ENCODE results near the gene PRSS37.
"Not testable (repeated sequence)": the region's sequence is repeated elsewhere in the genome, so short reads cannot be mapped to it uniquely, and the experiment has no call there.

Gene PRSS37

DNA sequence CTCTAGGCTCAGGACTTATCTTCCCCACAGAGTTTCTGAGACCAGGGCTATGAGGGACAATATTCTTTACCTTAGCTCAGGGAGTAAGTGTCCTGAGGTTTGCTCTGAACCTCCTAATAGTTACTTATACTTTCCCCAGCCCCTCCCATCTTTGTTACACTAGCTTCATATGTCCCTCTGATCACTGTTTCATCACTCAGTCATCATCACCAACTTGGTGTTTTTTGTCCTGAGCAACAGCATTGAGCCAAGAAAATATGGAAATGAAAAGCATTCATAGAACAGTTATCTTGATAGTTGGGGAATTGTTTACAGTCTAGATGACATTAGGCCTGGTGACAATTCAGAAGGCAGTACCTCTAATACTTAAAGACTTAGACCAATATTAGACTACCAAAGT lies at the start of gene PRSS37:
TSS of gene PRSS37 (minus strand) at position 101 of the 400 bp plus-strand sequence. CDS start 436 bp downstream, outside the sequence.
- no peak for DNase-seq

DNA sequence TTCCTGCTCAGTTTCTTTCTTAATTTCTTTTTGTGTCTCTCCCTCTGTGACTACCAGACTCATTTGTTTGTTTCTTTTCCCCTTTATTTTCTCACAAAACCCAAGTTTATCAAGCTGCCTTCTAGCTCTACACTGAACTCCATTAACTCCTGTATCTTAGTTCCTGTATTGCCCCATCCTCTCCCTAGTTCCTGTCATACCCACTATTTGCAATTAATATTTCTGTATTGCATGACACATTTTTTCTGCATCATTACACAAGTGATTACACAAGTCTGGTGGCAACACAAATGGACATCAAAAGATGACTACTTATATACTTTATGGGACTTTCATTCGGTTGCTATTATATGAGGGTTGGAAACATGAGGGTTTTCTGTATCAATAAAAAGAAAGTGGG lies 48.0 kb upstream of the PRSS37 start:
- no peak for DNase-seq

DNA sequence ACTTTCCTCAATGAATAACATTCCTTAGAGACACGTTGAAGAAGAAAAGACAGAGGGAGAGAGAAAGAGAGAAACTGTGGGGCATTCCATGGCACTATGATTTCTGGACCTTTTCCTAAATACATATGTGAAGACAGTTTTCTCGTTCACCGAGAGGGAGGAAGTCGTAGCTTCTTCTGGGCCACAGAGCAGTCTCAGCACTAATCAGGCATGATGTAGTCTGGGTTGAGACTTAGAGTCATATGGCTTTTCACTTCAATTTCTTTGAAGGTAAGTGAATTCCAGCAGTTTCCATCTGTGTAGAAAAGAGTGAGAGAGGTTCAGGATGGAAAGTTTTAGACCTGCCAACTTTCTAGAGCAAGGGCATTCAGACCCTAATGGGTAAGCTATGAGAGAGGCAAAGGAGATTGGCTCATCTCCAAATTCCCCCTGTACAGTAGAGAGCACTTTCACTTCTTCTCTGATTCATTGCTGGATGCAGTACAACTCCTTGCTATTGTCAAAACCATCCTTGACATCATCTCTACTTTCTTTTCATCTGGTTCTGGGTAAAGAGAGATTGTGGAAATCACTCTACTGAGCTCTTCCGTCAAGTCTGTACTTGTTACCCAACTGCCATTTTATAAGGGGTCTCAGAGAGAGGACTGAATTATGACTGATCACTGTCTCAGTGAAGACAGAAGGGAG lies 43.4 kb upstream of the PRSS37 start:
- no peak for DNase-seq

GRCh38 chr7:141880960-141881359 lies 39.7 kb upstream of the PRSS37 start:
- no peak for DNase-seq

DNA sequence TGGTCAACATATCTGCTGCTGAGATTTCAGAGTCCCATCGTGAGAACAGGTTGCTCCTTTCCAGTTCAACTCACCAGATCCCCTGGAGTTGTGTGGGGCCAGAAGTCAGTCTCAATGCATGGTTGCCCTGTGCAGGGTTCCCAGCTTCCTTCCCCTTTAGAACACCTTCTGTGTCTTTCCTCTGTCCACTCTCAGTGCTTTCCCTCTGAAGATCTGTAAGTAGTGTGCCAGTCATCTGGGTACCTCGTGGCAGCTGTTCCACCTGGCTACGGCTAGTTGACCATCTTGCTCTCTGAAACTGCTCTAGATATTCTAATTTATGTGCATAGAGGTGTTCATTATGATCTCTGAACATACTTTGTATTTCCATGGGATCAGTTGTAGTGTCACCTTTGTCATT lies 36.1 kb upstream of the PRSS37 start:
- DNase-seq = no peak

GRCh38 chr7:141876371-141876770 lies 35.1 kb upstream of the PRSS37 start:
- no peak for DNase-seq

DNA sequence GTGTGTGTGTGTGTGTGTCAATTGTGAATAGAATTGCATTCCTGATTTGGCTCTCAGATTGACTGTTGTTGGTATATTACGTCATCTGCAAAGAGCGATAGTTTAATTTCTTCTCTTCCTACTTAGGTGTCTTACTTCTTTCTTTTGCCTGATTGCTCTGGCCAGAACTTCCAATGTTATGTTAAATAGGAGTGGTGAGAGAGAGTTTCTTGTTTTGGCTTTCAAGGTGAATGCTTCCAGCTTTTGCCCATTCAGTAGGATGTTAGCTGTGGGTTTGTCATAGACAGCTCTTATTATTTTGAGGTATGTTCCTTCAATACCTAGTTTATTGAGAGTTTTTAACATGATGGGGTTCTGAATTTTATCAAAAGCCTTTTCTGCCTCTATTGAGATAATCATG lies 34.2 kb upstream of the PRSS37 start:
- DNase-seq = no peak

DNA sequence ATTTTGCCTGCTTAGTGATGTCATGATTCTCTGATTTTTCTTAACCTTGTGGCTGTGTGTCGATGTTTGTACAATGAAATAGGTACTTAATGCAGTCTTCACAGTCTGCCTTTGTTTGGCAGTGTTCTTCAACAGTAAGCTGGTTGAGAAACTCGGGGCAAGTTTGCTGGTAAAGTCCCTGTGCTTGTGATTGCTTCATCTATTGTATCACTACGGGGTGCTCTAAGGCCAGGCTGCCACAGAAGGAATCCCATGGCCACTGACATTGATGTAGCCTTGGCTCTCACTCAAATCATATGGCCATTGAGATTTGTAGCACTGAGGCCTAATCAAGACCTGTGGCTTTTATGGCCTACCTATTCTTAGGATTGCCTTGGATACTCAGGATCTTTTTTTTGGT lies 33.5 kb upstream of the PRSS37 start:
- DNase-seq = no peak

- DNase-seq = no peak
Measured at GRCh38 chr7:141872931-141873330, 31.6 kb upstream of the PRSS37 start.

GRCh38 chr7:141866974-141867373 lies 25.7 kb upstream of the PRSS37 start:
- no peak for DNase-seq

DNA sequence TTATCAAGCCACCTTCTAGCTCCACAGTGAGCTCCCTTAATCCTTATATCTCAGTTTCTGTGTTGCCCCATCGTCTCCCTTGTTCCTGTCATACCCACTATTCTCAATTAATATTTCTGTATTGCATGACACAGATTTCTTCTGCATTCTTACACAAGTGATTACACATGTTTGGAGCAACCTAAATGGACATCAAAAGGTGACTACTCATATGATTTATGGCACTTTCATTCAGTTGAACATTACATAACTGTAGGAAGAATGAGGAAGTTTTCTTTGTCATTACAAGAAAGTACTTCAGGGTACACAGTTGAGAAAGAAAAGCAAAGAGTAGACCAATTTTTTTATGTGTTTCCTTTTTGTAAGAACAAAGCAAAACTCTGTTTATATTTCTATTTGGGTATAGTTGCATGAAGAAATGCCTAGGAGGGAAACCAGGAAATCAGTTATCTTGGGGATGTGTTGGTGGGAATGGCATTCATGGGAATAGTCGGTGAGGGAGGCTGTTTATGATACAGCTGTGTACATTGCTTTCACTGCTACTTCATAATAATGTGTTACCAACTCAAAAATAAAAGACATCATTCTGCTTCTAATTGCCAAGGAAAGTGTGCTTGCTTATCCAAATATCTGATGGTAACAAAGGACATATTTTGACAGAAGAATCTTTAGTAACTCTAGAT lies 23.6 kb upstream of the PRSS37 start:
- DNase-seq = no peak

GRCh38 chr7:141860207-141860606 lies 18.9 kb upstream of the PRSS37 start:
- no peak for DNase-seq

GRCh38 chr7:141847996-141848395 lies 6.7 kb upstream of the PRSS37 start:
- DNase-seq = no peak

- DNase-seq = peak; percentile 87
Measured at GRCh38 chr7:141844256-141844655, 3.0 kb upstream of the PRSS37 start.

DNA sequence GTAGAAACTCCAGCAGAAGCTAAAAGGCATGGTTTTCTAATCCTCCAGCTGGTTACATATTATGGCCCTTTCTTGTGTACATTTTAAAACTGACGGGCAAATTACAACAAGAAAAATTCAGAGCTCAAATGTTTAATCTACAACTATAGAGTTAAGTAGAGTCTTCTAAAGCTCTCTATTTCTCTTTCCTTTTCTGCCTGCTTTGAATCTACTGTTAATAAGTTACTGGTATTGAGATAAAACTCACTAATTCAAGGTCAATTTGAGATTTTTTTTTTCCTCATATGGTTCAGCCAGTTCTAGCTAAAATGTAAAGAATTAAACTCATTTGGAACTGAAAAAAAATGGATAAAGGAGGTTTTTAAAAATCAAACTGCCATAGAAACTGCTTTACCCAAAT lies 1.6 kb upstream of the PRSS37 start:
- DNase-seq = no peak

DNA sequence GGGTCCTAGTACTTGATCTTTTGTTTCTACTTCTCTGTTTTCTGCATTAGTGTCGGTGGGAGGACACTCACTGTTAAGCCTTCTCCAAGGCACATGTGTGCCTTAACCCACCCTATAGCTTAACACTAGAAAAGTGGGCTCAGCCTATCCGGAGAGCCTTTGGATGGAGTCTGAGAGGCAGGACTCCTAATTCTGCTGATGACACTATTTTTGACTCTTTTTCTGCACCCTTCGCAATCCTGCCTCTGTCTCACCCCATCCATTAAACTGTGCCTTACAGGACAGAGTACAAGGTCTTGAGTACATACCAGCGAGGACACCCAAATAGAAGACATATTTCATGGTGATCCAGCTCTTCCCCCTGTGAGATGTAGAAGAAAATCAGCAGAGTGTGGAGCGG lies 577 bp downstream of the PRSS37 start:
- no peak for DNase-seq

GRCh38 chr7:141839256-141839655 lies 2.0 kb downstream of the PRSS37 start:
- DNase-seq = no peak

GRCh38 chr7:141838581-141838980 lies 2.7 kb downstream of the PRSS37 start:
- no peak for DNase-seq

GRCh38 chr7:141837683-141838082 lies 3.6 kb downstream of the PRSS37 start:
- DNase-seq = no peak

- DNase-seq = not testable (repeated sequence)
Measured at GRCh38 chr7:141822432-141822831, 18.9 kb downstream of the PRSS37 start.

GRCh38 chr7:141820067-141820466 lies 21.2 kb downstream of the PRSS37 start:
- DNase-seq = no peak

DNA sequence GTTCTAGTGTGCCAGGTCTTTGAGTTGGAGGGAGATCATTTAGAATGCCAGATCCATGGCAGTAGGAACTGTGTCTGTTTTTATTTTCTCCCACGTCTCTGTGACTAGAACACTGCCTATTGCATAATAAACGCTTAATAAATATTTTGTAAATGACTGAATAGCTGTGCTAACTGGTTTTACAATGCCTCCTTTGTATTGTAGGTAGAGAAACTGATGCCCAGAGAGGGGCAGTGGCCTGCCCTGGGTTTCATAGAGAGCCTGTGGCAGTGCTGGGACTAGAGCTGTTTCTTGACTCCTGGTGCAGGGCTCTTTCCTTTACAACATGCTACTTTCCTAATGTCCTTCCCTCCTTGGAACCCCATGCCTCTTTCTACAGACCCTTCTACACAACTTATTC lies 48.8 kb downstream of the PRSS37 start:
- no peak for DNase-seq

GRCh38 chr7:141789917-141790316 lies 51.4 kb downstream of the PRSS37 start, which contains the start of gene TAS2R5:
TAS2R5 (plus strand) TSS chr7:141790217; CDS start chr7:141790362, 145 bp downstream.
- DNase-seq = no peak

- DNase-seq = no peak
Measured at GRCh38 chr7:141788296-141788695, 53.0 kb downstream of the PRSS37 start.
